Measurements from ENCODE around the gene NFIA.
A peak's percentile ranks its signal among the peaks of the same experiment; 100 is the strongest.

The NFIA gene

GRCh38 chr1:61280452-61280851 is 198.1 kb downstream of the NFIA start:
- no peak for DNase-seq

DNA sequence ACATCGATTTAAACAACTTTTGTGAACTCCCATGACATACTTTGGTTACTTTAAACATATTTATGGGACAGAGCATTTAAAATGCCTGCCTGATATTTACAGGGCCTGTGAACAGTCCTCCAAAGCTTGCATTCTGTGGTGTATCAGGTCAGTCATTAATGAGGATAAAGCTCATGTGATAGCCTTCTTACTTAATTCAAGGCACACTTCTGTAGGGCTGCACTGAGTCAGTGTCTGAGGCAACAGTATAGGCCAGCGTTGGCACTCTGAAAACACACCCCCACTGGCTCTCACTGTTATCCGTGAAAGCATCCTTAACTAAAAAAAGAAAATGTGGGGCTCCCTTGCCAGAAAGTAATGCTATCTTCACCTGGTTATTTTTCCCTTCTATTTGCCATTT is 200.0 kb downstream of the NFIA start:
- DNase-seq = no peak

DNA sequence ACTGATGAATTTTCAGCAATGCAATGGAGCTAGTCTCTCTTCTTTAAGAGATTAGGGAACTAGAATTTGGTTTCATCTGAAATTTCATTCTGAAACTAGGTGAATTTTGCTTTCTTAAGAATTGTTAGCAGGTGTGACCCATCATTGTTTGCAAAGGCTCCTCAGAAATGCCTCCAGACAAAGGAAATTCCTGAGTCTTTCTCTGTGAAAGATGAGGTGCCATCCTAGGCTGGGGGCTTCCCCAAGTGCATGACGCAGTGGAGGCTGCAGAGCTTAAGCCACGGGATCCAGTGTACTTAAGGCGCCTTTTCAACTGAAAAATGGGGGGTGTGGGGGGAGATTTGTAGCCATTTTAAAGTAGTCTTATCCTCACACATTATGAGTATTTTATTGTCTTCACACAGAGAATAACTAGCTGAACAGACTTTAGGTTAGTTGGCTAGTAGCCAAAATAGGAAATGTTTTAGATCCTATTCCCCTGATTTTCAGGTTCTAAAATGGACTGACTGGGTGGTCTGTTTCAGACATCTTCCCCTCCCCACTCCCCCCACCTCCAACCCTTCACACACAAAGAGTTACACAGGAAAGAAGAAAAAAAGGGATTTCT is 202.0 kb downstream of the NFIA start:
- no peak for DNase-seq

GRCh38 chr1:61284936-61285335 is 202.6 kb downstream of the NFIA start:
- no peak for DNase-seq

- DNase-seq = no peak
Observed at GRCh38 chr1:61285371-61285885, 203.1 kb downstream of the NFIA start.

- DNase-seq = no peak
Observed at GRCh38 chr1:61287014-61287413, 204.7 kb downstream of the NFIA start.

DNA sequence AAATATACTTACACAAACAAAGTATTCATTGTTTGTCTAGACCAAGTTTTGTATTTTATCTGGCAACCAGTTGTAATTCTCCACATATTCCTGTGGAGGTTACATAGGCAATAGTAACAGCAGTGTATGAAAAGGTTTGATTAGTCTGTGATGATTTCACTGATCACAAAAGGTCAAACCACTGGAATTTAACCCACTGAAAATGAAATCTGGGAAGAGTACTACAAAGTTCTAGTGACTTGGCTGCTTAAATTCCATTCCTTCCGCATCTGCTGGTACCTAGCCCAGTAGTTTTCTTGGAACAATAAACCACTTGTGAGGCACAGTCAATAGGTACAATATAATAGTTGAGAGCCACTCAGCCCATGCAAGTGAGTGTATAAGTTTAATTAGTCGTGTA is 205.4 kb downstream of the NFIA start:
- DNase-seq = no peak

DNA sequence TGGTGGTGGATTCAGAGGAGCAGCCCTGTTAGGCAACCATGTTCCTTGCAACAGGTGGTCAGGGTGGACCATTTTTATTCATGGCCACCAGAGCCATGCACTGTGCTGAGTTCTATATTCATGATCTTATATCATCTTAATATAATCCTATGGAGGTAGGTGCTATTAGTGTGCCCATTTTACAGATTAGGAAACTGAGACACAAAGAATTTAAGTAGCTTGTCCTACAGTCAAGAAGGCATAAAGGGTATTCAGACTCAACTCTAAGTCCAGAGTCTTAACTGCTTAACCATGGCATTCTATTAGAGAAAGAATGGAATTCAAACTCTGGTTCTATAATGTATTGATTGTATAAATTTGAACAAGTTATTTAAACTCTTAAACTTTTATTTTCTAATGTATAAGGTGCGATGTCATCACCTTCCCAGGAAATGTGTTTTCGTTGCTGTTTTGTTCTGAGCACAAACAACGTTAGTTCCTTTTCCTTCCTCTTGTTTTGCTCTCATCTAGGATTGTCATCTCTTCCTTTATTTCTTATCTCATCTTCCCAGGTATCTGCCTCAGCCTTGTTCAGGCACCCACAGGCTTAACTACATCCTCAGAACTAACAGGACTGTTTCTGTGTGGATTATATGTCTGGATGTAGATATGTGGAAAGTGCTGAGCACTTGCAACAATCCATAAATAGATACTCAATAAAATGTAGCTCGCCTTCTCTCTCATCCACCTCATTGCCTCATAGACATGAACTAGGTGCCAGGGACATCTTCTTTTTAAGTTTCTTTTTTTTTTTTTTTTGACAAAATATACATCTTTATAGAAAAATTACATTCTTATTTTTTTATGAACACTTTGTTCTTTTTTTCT is 207.1 kb downstream of the NFIA start:
- DNase-seq = no peak

DNA sequence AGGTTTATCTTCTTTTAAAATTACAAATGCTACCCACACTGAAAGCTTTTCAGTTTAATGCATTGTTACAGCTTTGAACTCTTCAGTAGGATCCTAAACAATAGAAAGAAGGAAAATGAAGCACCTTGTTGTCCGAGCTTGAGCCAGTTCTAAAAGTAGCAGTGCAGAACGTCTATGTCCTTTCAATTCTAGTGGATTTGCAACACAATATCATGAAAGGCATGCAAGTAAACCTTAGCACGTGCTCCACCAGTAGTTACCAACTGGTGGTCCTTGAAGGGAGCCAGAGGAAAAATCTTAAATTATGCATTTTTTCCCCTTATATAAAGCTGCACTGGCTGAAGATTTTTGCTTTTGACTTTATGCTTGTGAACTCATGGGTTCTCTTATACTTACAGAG is 208.2 kb downstream of the NFIA start:
- DNase-seq = no peak

- no peak for DNase-seq
Observed at GRCh38 chr1:61293197-61293596, 210.8 kb downstream of the NFIA start.

GRCh38 chr1:61293986-61294504 is 211.7 kb downstream of the NFIA start:
- DNase-seq = no peak

DNA sequence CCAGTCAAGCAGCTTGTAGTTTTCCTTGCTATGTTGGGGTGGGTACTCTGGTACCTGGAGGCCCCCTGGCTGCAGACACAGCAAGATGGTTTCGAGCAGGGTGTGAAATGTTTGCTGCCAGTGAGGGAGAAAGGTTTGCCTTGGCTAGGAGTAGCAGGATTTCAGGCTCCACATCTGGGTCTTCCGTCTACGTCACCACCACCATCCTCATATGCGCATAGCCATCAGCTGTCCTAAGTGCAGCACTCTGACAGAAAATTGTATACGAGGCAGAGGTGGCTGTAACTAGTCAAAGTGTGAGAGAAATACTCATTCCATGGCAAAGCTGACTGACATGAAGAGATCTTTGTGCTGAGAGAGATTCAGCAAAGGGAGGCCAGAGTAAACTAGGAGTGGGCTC is 212.6 kb downstream of the NFIA start:
- DNase-seq = no peak

- no peak for DNase-seq
Observed at GRCh38 chr1:61295818-61296537, 213.6 kb downstream of the NFIA start.

GRCh38 chr1:61297887-61298286 is 215.5 kb downstream of the NFIA start:
- no peak for DNase-seq

- DNase-seq = peak; percentile 30
Observed at GRCh38 chr1:61299463-61299862, 217.1 kb downstream of the NFIA start.

- DNase-seq = no peak
Observed at GRCh38 chr1:61300899-61301298, 218.5 kb downstream of the NFIA start.

DNA sequence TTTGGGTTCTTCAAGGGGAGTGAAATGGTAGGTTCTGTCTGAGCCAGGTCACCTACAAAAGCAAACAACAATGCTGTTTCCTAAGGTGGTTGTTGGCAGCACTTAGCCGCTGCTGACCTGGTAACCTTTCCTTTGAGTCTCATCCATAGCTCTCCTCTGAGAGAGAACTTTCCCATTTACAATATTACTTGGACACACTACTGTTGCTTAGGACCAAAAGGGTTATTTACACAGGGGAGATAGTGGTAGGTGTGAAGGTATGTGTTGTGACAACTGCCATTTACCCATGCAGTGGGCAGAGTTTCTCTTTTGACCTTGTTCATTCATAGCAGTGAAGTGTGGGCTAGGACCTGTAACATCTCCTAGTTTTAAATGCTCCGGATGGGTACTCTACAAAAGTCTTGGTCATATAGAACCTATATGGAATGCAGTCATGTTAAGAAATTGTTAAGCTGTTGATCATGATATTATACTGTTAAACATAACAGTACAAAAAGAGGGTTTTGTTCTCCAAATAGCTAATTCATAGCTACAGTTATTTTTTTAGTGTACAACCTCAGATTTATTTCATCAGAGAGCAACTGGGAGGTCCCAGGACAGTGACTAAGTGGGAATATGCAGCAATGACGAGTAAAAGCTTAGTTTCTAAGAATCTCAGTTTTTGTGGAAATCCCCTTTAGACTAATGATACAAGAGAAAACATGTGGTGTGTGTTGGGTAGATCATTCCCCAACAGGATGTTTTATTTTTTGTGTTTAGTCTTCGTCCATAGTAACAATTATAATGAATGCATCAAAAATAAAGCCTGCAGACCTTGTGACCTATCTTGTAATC is 219.7 kb downstream of the NFIA start:
- no peak for DNase-seq

DNA sequence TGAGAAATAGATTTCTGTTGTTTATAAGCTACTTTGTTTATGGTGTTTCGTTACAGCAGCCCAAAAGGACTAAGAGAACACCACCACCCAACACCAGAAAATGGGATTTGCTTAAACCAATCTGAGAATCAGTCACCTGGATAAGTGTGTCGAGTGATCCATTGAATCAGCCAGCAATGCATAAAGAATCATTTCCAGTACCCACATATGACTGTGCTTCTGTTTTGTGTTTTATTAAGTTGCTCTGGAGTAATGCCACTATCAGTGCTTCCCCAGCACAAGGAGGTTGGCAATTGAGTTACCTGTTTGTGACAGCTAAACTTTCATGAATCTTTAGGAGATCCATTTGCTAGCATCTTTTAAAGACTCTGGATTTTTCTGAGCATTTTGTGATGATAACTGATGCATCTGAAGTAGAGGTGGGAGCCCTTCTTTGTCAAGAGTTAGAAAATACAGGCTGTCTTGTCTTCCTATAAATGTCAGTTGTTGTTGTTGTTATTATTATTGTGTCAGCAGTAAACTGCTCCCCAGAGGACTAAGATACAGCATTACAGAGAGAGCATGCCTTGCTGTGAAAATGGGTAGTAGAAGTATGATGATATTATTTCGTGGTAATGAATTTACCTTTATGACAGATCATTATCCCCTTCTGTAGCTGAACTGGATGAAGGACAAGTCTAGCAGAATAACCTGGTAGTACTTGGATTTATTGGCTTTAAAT is 225.2 kb downstream of the NFIA start:
- DNase-seq = no peak

DNA sequence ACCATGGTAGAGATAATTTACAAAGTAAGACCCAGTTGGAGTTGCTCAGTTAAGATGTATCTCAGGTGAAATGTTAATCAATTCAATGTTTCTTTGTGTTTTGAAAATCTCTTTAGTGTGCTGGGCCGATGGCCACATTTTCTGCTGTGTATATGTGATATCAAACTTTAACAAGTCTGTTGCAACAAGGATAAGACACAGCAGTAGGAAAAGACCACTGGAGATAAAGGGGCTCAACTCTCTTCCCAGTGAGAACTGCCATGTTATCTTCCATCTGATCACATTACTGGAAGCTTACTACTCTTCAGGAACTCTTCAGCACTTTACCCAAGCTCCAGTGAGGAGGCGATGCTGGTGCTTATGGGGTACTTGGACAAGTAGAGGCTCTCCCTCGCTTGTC is 227.7 kb downstream of the NFIA start:
- DNase-seq = peak; percentile 45

DNA sequence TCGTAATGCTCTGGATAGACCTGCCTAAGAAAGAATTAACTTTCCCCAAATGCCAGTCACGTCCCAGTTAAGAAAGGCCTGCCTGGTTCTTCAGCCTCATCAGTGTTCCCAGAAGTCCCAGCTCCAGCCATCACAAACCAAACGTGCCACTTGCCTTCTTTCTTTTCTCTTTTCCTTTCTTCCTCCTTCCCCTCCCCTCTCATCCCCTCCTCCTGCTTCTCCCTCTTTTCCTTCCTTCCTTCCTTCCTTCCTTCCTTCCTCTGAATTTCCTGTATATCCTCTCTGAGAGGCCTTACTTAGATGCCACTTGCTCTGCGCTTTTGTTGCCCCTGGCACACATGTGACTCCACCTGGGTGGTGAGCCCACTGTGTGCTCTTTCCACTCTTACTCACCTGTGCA is 228.2 kb downstream of the NFIA start:
- DNase-seq = no peak

DNA sequence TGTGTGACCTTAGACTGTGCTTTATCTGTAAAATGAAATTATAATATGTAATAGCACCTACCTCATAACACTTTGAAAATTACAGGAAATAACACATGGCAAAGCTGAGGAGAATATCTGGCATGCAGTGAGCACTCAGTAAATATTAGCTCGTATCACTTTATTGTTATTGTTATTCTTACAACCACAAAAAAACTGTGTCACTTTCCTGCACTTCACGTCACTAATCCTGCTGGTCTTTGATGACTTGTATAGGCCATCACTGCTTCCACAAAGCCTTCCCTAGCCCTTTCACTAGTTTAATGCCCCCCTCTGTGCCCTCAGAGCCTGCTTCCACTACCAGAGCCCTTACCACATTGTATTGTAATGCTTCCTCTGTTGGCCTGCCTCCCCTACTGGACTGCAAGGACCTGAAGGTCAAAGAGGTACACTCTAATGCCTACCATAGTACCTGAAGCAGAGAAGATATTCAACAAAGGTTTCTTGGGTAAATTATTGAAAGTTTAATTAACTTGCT is 231.6 kb downstream of the NFIA start:
- no peak for DNase-seq

GRCh38 chr1:61315011-61315410 is 232.7 kb downstream of the NFIA start:
- no peak for DNase-seq
